GM19328 (cell line): Measurements from ENCODE around the gene RCOR3.
A peak's percentile ranks its signal among the peaks of the same experiment; 100 is the strongest.
"Not testable (repeated sequence)": the region's sequence is repeated elsewhere in the genome, so short reads cannot be mapped to it uniquely, and the experiment has no call there.

Source experiments
- ATAC-seq: cut with Tn5 transposase; IDR thresholded peaks from one replicate; pipeline ENCODE4 v1.9.1; 2021; ENCODE audit warnings: mild to moderate bottlenecking, moderate library complexity; ENCODE audit not compliant: unreplicated experiment

Gene RCOR3

GRCh38 chr1:211259638-211260126 lies 516 bp downstream of the RCOR3 start:
- ATAC-seq: no peak

- peak; percentile 25 for ATAC-seq
Observed at GRCh38 chr1:211260141-211261107, 1.3 kb downstream of the RCOR3 start.

- no peak for ATAC-seq
Observed at GRCh38 chr1:211261229-211261628, 2.1 kb downstream of the RCOR3 start.

- not testable (repeated sequence) for ATAC-seq
Observed at GRCh38 chr1:211263022-211263421, 3.9 kb downstream of the RCOR3 start.

- ATAC-seq: no peak
Observed at GRCh38 chr1:211267204-211267857, 8.2 kb downstream of the RCOR3 start.

- ATAC-seq: no peak
Observed at GRCh38 chr1:211279340-211279739, 20.2 kb downstream of the RCOR3 start.

GRCh38 chr1:211280910-211281309 lies 21.7 kb downstream of the RCOR3 start:
- no peak for ATAC-seq

GRCh38 chr1:211281320-211282022 lies 22.3 kb downstream of the RCOR3 start:
- ATAC-seq: no peak

- ATAC-seq: no peak
Observed at GRCh38 chr1:211282023-211282373, 22.8 kb downstream of the RCOR3 start.

GRCh38 chr1:211285196-211285595 lies 26.0 kb downstream of the RCOR3 start:
- ATAC-seq: no peak

GRCh38 chr1:211287218-211287617 lies 28.1 kb downstream of the RCOR3 start:
- no peak for ATAC-seq

GRCh38 chr1:211292411-211292810 lies 33.2 kb downstream of the RCOR3 start:
- no peak for ATAC-seq

GRCh38 chr1:211296396-211296795 lies 37.2 kb downstream of the RCOR3 start:
- ATAC-seq: no peak

- ATAC-seq: no peak
Observed at GRCh38 chr1:211305044-211305443, 45.9 kb downstream of the RCOR3 start.

GRCh38 chr1:211309617-211310016 lies 50.5 kb downstream of the RCOR3 start:
- no peak for ATAC-seq

GRCh38 chr1:211313392-211313791 lies 54.2 kb downstream of the RCOR3 start:
- ATAC-seq: no peak

- ATAC-seq: no peak
Observed at GRCh38 chr1:211318576-211319280, 59.6 kb downstream of the RCOR3 start.

GRCh38 chr1:211319892-211320291 lies 60.7 kb downstream of the RCOR3 start:
- no peak for ATAC-seq

GRCh38 chr1:211320980-211321379 lies 61.8 kb downstream of the RCOR3 start:
- ATAC-seq: no peak

- not testable (repeated sequence) for ATAC-seq
Observed at GRCh38 chr1:211321646-211322045, 62.5 kb downstream of the RCOR3 start.
